ENCODE measurements around the gene R3HCC1L.

GRCh38 chr10:98272245-98272644 lies 137.8 kb downstream of the R3HCC1L start:
- no peak for TF ChIP-seq POLR2A (IDR thresholded peaks at IDR 0.05)
- TF ChIP-seq CTCF (IDR thresholded peaks at IDR 0.05), result no peak

Measured in thyroid gland (tissue), 4 donors.